K562 (cell line): ENCODE data around the gene CEP128. TPM values are rescaled to one million over a fixed set of nuclear protein-coding genes. Genes with fewer than 3 reads are reported as not detected.

Source experiments
- ATAC-seq: fragments of 200-7000 bp; cut with Tn5 transposase; 3 replicates; pipeline ENCODE4 v1.9.1; 2020; ENCODE audit warnings: moderate library complexity
- BruUV-seq: library from RNA; stranded (reverse); fragments of 400-500 nt; replicated peaks from 2 replicates; lab custom pipeline; 2021; lab: Mats Ljungman, UMichigan
- CTCF ChIA-PET: fragments of 300-600 bp; formaldehyde crosslinking; extraction: SDS; loops from one replicate; lab custom pipeline; 2021; ENCODE audit warnings: low intra/inter-chr PET ratio; lab: Yijun Ruan, JAX
- POLR2A ChIA-PET: fragments of 300-600, 350-650 bp; sonication (Branson Sonifier 250); formaldehyde crosslinking; extraction: SDS; loops from one replicate; lab custom pipeline; 2021; ENCODE audit warnings: antibody characterized with exemption, inconsistent platforms; lab: Yijun Ruan, JAX
- DNase-seq, 4 experiments: peaks; one replicate each; pipeline versions ENCODE4 v3.0.0 to v3.0.0-alpha.2; 2011 to 2018; ENCODE audit warnings: low spot score in 3 of 4, mixed read lengths in 3 of 4; ENCODE audit errors: extremely low read depth in 1 of 4
- FAIRE-seq: peaks from 2 replicates; lab custom pipeline; 2011; peaks lifted over from hg19 to GRCh38; lab: Jason Lieb, UNC
- H2AFZ ChIP-seq: 2 replicates; pipeline ENCODE4 v1.6.0; 2011; ENCODE audit warnings: low read depth, low read length, control low read depth, inconsistent platforms
- H3K27ac ChIP-seq: fragments of 200-600 bp; 3 replicates; pipeline ENCODE4 v1.8.0; 2011; ENCODE audit warnings: low read depth, mild to moderate bottlenecking, control low read depth, inconsistent platforms, low read length, moderate library complexity, mixed read lengths; ENCODE audit errors: extremely low read depth
- H3K27me3 ChIP-seq, 2 experiments: fragments of 300-600 bp in 1 of 2; 2 replicates in 1 of 2; 3 replicates in 1 of 2; pipeline versions ENCODE4 v1.6.0 to v1.8.0; 2011; ENCODE audit warnings: inconsistent platforms in 2 of 2, low read length in 2 of 2, mild to moderate bottlenecking in 1 of 2, mixed read lengths in 1 of 2, moderate library complexity in 1 of 2; ENCODE audit not compliant: control insufficient read depth in 2 of 2, insufficient read depth in 2 of 2
- H3K36me3 ChIP-seq: fragments of 300-600 bp; 3 replicates; pipeline ENCODE4 v1.8.0; 2011; ENCODE audit warnings: mild to moderate bottlenecking, low read length, inconsistent platforms; ENCODE audit not compliant: control insufficient read depth, insufficient read depth
- H3K4me1 ChIP-seq, 2 experiments: fragments of 200-600 bp in 1 of 2; replicated peaks in 1 of 2; 2 replicates in 1 of 2; 3 replicates in 1 of 2; pipeline versions ENCODE4 v1.5.1 to v1.8.0; 2011; ENCODE audit warnings: inconsistent platforms in 2 of 2, low read length in 2 of 2, mild to moderate bottlenecking in 1 of 2, mixed read lengths in 1 of 2, moderate library complexity in 1 of 2; ENCODE audit not compliant: control insufficient read depth in 2 of 2, insufficient read depth in 2 of 2
- H3K4me2 ChIP-seq: 2 replicates; pipeline ENCODE4 v1.6.1; 2011; ENCODE audit warnings: low read length, control low read depth, inconsistent platforms, mixed read lengths; ENCODE audit not compliant: insufficient read depth
- H3K4me3 ChIP-seq: fragments of 200-600 bp; sonication (generic), shearing (Covaris generic); 2 replicates; pipeline ENCODE4 v1.5.1; 2016; ENCODE audit warnings: control low read depth, inconsistent platforms
- H3K79me2 ChIP-seq: fragments of 200-600 bp; 3 replicates; pipeline ENCODE4 v1.8.0; 2011; ENCODE audit warnings: low read length, inconsistent platforms; ENCODE audit not compliant: control insufficient read depth, insufficient read depth
- H3K9ac ChIP-seq, 2 experiments: 2 replicates each; pipeline versions ENCODE4 v1.6.0 to v1.6.1; 2011; ENCODE audit warnings: low read depth in 2 of 2, low read length in 2 of 2, control low read depth in 1 of 2, inconsistent platforms in 1 of 2, mild to moderate bottlenecking in 1 of 2, mixed read lengths in 1 of 2; ENCODE audit not compliant: insufficient read depth in 1 of 2
- H3K9me1 ChIP-seq: one replicate; pipeline ENCODE4 v1.6.0; 2011; ENCODE audit warnings: inconsistent platforms, mild to moderate bottlenecking, low read length, moderate library complexity; ENCODE audit not compliant: control insufficient read depth, insufficient read depth
- H3K9me3 ChIP-seq: replicated peaks from 2 replicates; pipeline ENCODE4 v1.5.1; 2011; ENCODE audit warnings: low read depth, low read length, inconsistent platforms; ENCODE audit not compliant: control insufficient read depth, insufficient read depth
- H4K20me1 ChIP-seq: replicated peaks from 2 replicates; pipeline ENCODE4 v1.6.1; 2011; ENCODE audit warnings: low read length, inconsistent platforms, mixed read lengths; ENCODE audit not compliant: control insufficient read depth, insufficient read depth
- C11orf30 ChIP-seq: fragments of 450-650 bp; IDR thresholded peaks from 2 replicates; pipeline ENCODE4 v1.6.1; 2016; ENCODE audit warnings: low read depth, mild to moderate bottlenecking
- ETV6 ChIP-seq, 3 experiments: fragments of 150-350 bp in 1 of 3; sonication (generic) in 1 of 3; formaldehyde crosslinking in 1 of 3; IDR thresholded peaks; 2 replicates each; pipeline versions ENCODE4 v1.6.1 to v1.8.0; 2014 to 2022; ENCODE audit warnings: borderline replicate concordance in 2 of 3, low read depth in 2 of 3, antibody characterized with exemption in 1 of 3, low read length in 1 of 3, mild to moderate bottlenecking in 1 of 3, missing genetic modification reagents in 1 of 3
- EZH2 ChIP-seq: IDR thresholded peaks from 2 replicates; pipeline ENCODE4 v1.6.1; 2012; ENCODE audit warnings: low read depth, mild to moderate bottlenecking, inconsistent platforms, low read length, borderline replicate concordance
- HDGF ChIP-seq: fragments of 450-650 bp; IDR thresholded peaks from 2 replicates; pipeline ENCODE4 v1.6.1; 2016
- HEY1 ChIP-seq: fragments of 250-450 bp; sonication (Bioruptor Pico); IDR thresholded peaks from 2 replicates; pipeline ENCODE4 v1.5.0; 2020; ENCODE audit warnings: mild to moderate bottlenecking, moderate library complexity, borderline replicate concordance
- KLF1 ChIP-seq: fragments of 450-650 bp; IDR thresholded peaks from 2 replicates; pipeline ENCODE4 v1.6.1; 2016; ENCODE audit warnings: missing genetic modification characterization, missing compliant biosample characterization
- RHOXF2B ChIP-seq: fragments of 250-450 bp; sonication (Bioruptor Pico); conservative IDR thresholded peaks from 2 replicates; pipeline ENCODE4 v1.5.1; 2021
- SMARCA4 ChIP-seq: fragments of 450-650 bp; IDR thresholded peaks from 2 replicates; pipeline ENCODE4 v1.6.1; 2016
- ZC3H4 ChIP-seq: sonication (generic); formaldehyde crosslinking; IDR thresholded peaks from 2 replicates; pipeline ENCODE4 v1.9.0; 2021; ENCODE audit warnings: missing genetic modification reagents, borderline replicate concordance
- ZFP30 ChIP-seq: fragments of 250-450 bp; sonication (Bioruptor Pico); IDR thresholded peaks from 2 replicates; pipeline ENCODE4 v1.8.0; 2022; ENCODE audit warnings: moderate library complexity, mild to moderate bottlenecking, inconsistent platforms, borderline replicate concordance
- ZNF175 ChIP-seq: fragments of 200-800 bp; sonication (Bioruptor generic); IDR thresholded peaks from 2 replicates; pipeline ENCODE4 v1.6.1; 2016; ENCODE audit warnings: low read depth, mild to moderate bottlenecking, missing genetic modification characterization, missing compliant biosample characterization
- ZNF717 ChIP-seq: fragments of 250-450 bp; sonication (Bioruptor Pico); IDR thresholded peaks from 2 replicates; pipeline ENCODE4 v1.5.0; 2021
- ZNF764 ChIP-seq: fragments of 250-450 bp; sonication (Bioruptor Pico); IDR thresholded peaks from 2 replicates; pipeline ENCODE4 v1.4.0; 2020; ENCODE audit warnings: low read depth, mild to moderate bottlenecking, moderate library complexity
- WGBS: fragments of 100-300 bp; shearing (Covaris generic); methylation state at CpG from one replicate; pipeline ENCODE4 v1.1.6; 2016; ENCODE audit warnings: low coverage, mixed read lengths; ENCODE audit not compliant: insufficient coverage; ENCODE audit errors: missing lambda C conversion rate; 5-methylcytosine and 5-hydroxymethylcytosine counted together
- in situ Hi-C: fragments of 300-500 bp; cut with MboI; formaldehyde crosslinking; loops from 4 replicates; pipeline ENCODE4 v1.15.0; 2018; ENCODE audit warnings: inconsistent platforms, mixed read lengths
- intact Hi-C: fragments of 100-400 bp; cut with micrococcal nuclease; formaldehyde crosslinking; loops from 2 replicates; pipeline ENCODE4 v1.14.2; 2022
- polyA plus RNA-seq, 8 experiments: library from polyadenylated mRNA; depleted of rRNA in 4 of 8; stranded (reverse) in 5 of 8; unstranded in 3 of 8; fragments of >200 nt; fragmentation: Nextera tagmentation in 2 of 8; fragmentation: Illumina TruSeq in 1 of 8; extraction: Ambion mirVana in 2 of 8; extraction: Trizol in 1 of 8; gene quantifications; 2 replicates each; pipeline versions ENCODE4 v1.2.1 to v1.2.3, GENCODE V29; 2011 to 2014; ENCODE audit warnings: inconsistent platforms in 1 of 8, missing spikeins in 1 of 8
- total RNA-seq, 7 experiments: library from RNA; depleted of rRNA in 6 of 7; stranded (reverse); fragments of >200 nt in 6 of 7; fragmentation: Illumina TruSeq in 2 of 7; extraction: Trizol in 2 of 7; gene quantifications; 2 replicates each; pipeline versions ENCODE4 v1.2.1 to v1.2.3, GENCODE V29; 2011 to 2021; ENCODE audit warnings: low replicate concordance in 1 of 7
- TF ChIP-seq, protein P1 (sequence below): fragments of 250-450 bp; sonication (Bioruptor Pico); IDR thresholded peaks from 2 replicates; pipeline ENCODE4 v1.8.0; 2021; ENCODE audit warnings: moderate library complexity, mild to moderate bottlenecking, inconsistent platforms
- TF ChIP-seq, protein P2 (sequence below): sonication (generic); formaldehyde crosslinking; IDR thresholded peaks from 2 replicates; pipeline ENCODE4 v1.8.1; 2023; ENCODE audit warnings: mild to moderate bottlenecking, missing genetic modification reagents
- TF ChIP-seq, protein P3 (sequence below): fragments of 250-450 bp; sonication (Bioruptor Pico); IDR thresholded peaks from 2 replicates; pipeline ENCODE4 v1.6.1; 2021; ENCODE audit warnings: mild to moderate bottlenecking

The CEP128 gene
- total and polyA plus RNA-seq, 9 of the 15 experiments (the other 6 are each of a cell fraction or from before 2014, with no cell fraction given): 2.3 to 9.2 (median 4.6) TPM

- DNase-seq (no peak), FAIRE-seq (no peak), ATAC-seq (no peak)
- H3K36me3 ChIP-seq: no peaks in the 10 kb centered on the region
- TF ChIP-seq ZC3H4: no peak
- TF ChIP-seq, protein P1, sequence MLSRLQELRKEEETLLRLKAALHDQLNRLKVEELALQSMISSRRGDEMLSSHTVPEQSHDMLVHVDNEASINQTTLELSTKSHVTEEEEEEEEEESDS (CRISPR knock-in tag): no peak
- H3K9ac ChIP-seq: no peak overlapping the region
- no peaks in the 10 kb centered on the region for H3K9me1 ChIP-seq
- H4K20me1 ChIP-seq: no peaks in the 10 kb centered on the region
- intact Hi-C loops: no loop called here
- no peak overlapping the region for H3K4me3 ChIP-seq
- WGBS: 12% methylated on average over 6 of the region's 6 CpGs
- in situ Hi-C loops: no loop called here
- BruUV-seq: no TSS peak
- H3K27me3 ChIP-seq: no peaks in the 10 kb centered on the region
- H3K4me1 ChIP-seq: no peaks in the 10 kb centered on the region
- H3K27ac ChIP-seq: no peak overlapping the region
- H3K79me2 ChIP-seq: no peaks in the 10 kb centered on the region
- H3K4me2 ChIP-seq: no peak overlapping the region
- CTCF ChIA-PET: no interaction called here
- no peak overlapping the region for H2AFZ ChIP-seq
- POLR2A ChIA-PET: no interaction called here
- H3K9me3 ChIP-seq: no peaks in the 10 kb centered on the region
These were observed 313.0 kb downstream of the CEP128 start for GRCh38 chr14:80628547-80628946.

GRCh38 chr14:80627745-80628144, 313.8 kb downstream of the CEP128 start:
- no peak overlapping the region for H3K4me3 ChIP-seq
- H2AFZ ChIP-seq: no peak overlapping the region
- no peaks in the 10 kb centered on the region for H3K9me1 ChIP-seq
- H3K79me2 ChIP-seq: no peaks in the 10 kb centered on the region
- intact Hi-C loops: no loop called here
- ChIA-PET CTCF (no interaction called here), POLR2A (no interaction called here)
- H3K27ac ChIP-seq: no peak overlapping the region
- no peak for ATAC-seq
- no peaks in the 10 kb centered on the region for H3K27me3 ChIP-seq
- 12% methylated on average over 2 of the region's 2 CpGs for WGBS
- no peaks in the 10 kb centered on the region for H3K9me3 ChIP-seq
- no TSS peak for BruUV-seq
- in situ Hi-C loops: no loop called here
- no peaks in the 10 kb centered on the region for H3K36me3 ChIP-seq
- no peak for DNase-seq
- H4K20me1 ChIP-seq: no peaks in the 10 kb centered on the region
- no peak for FAIRE-seq
- no peak overlapping the region for H3K9ac ChIP-seq
- H3K4me1 ChIP-seq: no peaks in the 10 kb centered on the region
- H3K4me2 ChIP-seq: no peak overlapping the region
- TF ChIP-seq SMARCA4 (no peak), ETV6 (IDR thresholded peaks at IDR 0.05; ENCODE audit: borderline replicate concordance in 1 of 2, low read depth in 2 of 2, low read length in 1 of 2) (no peak), ETV6 (CRISPR knock-in tag; IDR thresholded peaks at IDR 0.05; ENCODE audit: borderline replicate concordance) (no peak), ZNF175 (CRISPR knock-in tag) (no peak), ZNF717 (CRISPR knock-in tag) (no peak), RHOXF2B (CRISPR knock-in tag) (no peak), HDGF (no peak), ZFP30 (CRISPR knock-in tag) (no peak), ZNF764 (CRISPR knock-in tag) (no peak), HEY1 (CRISPR knock-in tag) (no peak), KLF1 (tag) (no peak), C11orf30 (no peak), EZH2 (no peak)
- TF ChIP-seq, protein P2, sequence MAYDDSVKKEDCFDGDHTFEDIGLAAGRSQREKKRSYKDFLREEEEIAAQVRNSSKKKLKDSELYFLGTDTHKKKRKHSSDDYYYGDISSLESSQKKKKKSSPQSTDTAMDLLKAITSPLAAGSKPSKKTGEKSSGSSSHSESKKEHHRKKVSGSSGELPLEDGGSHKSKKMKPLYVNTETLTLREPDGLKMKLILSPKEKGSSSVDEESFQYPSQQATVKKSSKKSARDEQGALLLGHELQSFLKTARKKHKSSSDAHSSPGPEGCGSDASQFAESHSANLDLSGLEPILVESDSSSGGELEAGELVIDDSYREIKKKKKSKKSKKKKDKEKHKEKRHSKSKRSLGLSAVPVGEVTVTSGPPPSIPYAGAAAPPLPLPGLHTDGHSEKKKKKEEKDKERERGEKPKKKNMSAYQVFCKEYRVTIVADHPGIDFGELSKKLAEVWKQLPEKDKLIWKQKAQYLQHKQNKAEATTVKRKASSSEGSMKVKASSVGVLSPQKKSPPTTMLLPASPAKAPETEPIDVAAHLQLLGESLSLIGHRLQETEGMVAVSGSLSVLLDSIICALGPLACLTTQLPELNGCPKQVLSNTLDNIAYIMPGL: no peak
- TF ChIP-seq, protein P3, sequence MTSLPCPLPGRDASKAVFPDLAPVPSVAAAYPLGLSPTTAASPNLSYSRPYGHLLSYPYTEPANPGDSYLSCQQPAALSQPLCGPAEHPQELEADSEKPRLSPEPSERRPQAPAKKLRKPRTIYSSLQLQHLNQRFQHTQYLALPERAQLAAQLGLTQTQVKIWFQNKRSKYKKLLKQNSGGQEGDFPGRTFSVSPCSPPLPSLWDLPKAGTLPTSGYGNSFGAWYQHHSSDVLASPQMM (CRISPR knock-in tag): no peak
